Osteoblast (primary cell): ENCODE data around the gene SAMD9. TPM values are rescaled to one million over a fixed set of nuclear protein-coding genes. Genes with fewer than 3 reads are reported as not detected.
"Not testable (repeated sequence)": the region's sequence is repeated elsewhere in the genome, so short reads cannot be mapped to it uniquely, and the experiment has no call there.

Experiments used
- DNase-seq: peaks from one replicate; pipeline ENCODE4 v3.0.0; 2011; ENCODE audit warnings: low spot score, mixed read lengths; ENCODE audit not compliant: insufficient read length; ENCODE audit errors: missing footprints
- H2AFZ ChIP-seq: 2 replicates; pipeline ENCODE4 v1.6.0; 2011; ENCODE audit warnings: mild to moderate bottlenecking, low read length
- H3K27ac ChIP-seq: 2 replicates; pipeline ENCODE4 v1.5.1; 2011; ENCODE audit warnings: mild to moderate bottlenecking, low read depth, low read length, moderate library complexity
- H3K27me3 ChIP-seq: 2 replicates; pipeline ENCODE4 v1.6.0; 2012; ENCODE audit warnings: mild to moderate bottlenecking, control low read depth, inconsistent platforms, low read length, moderate library complexity; ENCODE audit not compliant: insufficient read depth
- H3K36me3 ChIP-seq: 2 replicates; pipeline ENCODE4 v1.5.1; 2011; ENCODE audit warnings: mild to moderate bottlenecking, low read length, control low read depth, moderate library complexity; ENCODE audit not compliant: insufficient read depth
- H3K4me1 ChIP-seq: 2 replicates; pipeline ENCODE4 v1.5.1; 2011; ENCODE audit warnings: mild to moderate bottlenecking, low read length, control low read depth, moderate library complexity; ENCODE audit not compliant: insufficient read depth
- H3K4me2 ChIP-seq: 2 replicates; pipeline ENCODE4 v1.6.0; 2011; ENCODE audit warnings: mild to moderate bottlenecking, low read length; ENCODE audit not compliant: insufficient read depth
- H3K4me3 ChIP-seq: fragments of 200-600 bp; sonication (generic); 3 replicates; pipeline ENCODE4 v1.5.1; 2012; ENCODE audit warnings: mild to moderate bottlenecking, low read length, inconsistent platforms; ENCODE audit not compliant: insufficient read depth
- H3K79me2 ChIP-seq: 2 replicates; pipeline ENCODE4 v1.6.0; 2012; ENCODE audit warnings: mild to moderate bottlenecking, low read length, control low read depth, inconsistent platforms; ENCODE audit not compliant: insufficient read depth
- H3K9me3 ChIP-seq: 2 replicates; pipeline ENCODE4 v1.5.1; 2011; ENCODE audit warnings: low read depth, low read length, control low read depth
- H4K20me1 ChIP-seq: 2 replicates; pipeline ENCODE4 v1.6.0; 2012; ENCODE audit warnings: mild to moderate bottlenecking, low read length, control low read depth; ENCODE audit not compliant: insufficient read depth
- total RNA-seq: library from RNA; depleted of rRNA; stranded (reverse); fragments of >200 nt; gene quantifications from 2 replicates; pipeline ENCODE4 v1.2.3, GENCODE V29; 2012
- TF ChIP-seq, protein P1 (sequence below): IDR thresholded peaks from 2 replicates; pipeline ENCODE4 v1.5.1; 2011; ENCODE audit warnings: mild to moderate bottlenecking, low read depth, low read length, moderate library complexity; ENCODE audit errors: extremely low read depth

Gene SAMD9
- total RNA-seq, 1 donor = 29.3 TPM

- Histone ChIP-seq H3K4me3 (no peak overlapping the region), H3K4me1 (no peaks in the 10 kb centered on the region), H4K20me1 (no peaks in the 10 kb centered on the region), H3K79me2 (no peaks in the 10 kb centered on the region), H3K36me3 (peaks cover 10% of the 10 kb centered on the region), H3K9me3 (no peaks in the 10 kb centered on the region), H3K27me3 (no peaks in the 10 kb centered on the region), H3K4me2 (no peak overlapping the region), H3K27ac (no peak overlapping the region), H2AFZ (no peak overlapping the region)
- DNase-seq = no peak
- TF ChIP-seq, protein P1, sequence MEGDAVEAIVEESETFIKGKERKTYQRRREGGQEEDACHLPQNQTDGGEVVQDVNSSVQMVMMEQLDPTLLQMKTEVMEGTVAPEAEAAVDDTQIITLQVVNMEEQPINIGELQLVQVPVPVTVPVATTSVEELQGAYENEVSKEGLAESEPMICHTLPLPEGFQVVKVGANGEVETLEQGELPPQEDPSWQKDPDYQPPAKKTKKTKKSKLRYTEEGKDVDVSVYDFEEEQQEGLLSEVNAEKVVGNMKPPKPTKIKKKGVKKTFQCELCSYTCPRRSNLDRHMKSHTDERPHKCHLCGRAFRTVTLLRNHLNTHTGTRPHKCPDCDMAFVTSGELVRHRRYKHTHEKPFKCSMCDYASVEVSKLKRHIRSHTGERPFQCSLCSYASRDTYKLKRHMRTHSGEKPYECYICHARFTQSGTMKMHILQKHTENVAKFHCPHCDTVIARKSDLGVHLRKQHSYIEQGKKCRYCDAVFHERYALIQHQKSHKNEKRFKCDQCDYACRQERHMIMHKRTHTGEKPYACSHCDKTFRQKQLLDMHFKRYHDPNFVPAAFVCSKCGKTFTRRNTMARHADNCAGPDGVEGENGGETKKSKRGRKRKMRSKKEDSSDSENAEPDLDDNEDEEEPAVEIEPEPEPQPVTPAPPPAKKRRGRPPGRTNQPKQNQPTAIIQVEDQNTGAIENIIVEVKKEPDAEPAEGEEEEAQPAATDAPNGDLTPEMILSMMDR = no peak
Measured at GRCh38 chr7:93138576-93138975, 20.8 kb upstream of the SAMD9 start.

DNA sequence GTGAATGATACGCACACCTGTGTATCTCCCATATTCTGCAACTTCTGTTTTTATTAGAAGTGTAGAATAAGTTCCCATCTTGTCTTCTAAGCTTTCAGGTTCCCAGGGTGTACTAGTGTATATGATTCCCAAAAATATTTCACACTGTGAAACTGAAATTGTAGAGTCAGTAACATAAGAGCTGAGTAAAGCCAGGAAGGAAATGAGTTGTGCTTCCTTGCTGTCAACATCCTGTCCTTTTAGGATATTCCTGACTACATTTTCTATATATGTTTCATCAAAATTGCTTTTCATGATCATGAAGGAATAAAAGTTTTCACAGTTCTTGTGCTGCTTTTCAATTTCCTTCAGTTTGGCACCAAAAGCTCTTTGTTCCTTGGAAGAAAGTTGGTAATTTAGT, 15.2 kb upstream of the SAMD9 start:
- Histone ChIP-seq H3K9me3 (no peaks in the 10 kb centered on the region), H4K20me1 (no peaks in the 10 kb centered on the region), H3K27ac (no peak overlapping the region), H3K4me3 (no peak overlapping the region), H3K4me2 (no peak overlapping the region), H3K27me3 (no peaks in the 10 kb centered on the region), H2AFZ (no peak overlapping the region), H3K4me1 (no peaks in the 10 kb centered on the region), H3K79me2 (no peaks in the 10 kb centered on the region), H3K36me3 (peaks cover 6% of the 10 kb centered on the region)
- TF ChIP-seq, protein P1 = no peak
- DNase-seq = no peak

- no peaks in the 10 kb centered on the region for H3K27me3 ChIP-seq
- DNase-seq = no peak
- H3K4me3 ChIP-seq = no peak overlapping the region
- H4K20me1 ChIP-seq = no peaks in the 10 kb centered on the region
- peaks cover under 1% of the 10 kb centered on the region for H3K9me3 ChIP-seq
- no peaks in the 10 kb centered on the region for H3K4me1 ChIP-seq
- no peaks in the 10 kb centered on the region for H3K79me2 ChIP-seq
- H3K36me3 ChIP-seq = peaks cover 6% of the 10 kb centered on the region
- TF ChIP-seq, protein P1 = no peak
- no peak overlapping the region for H2AFZ ChIP-seq
- no peak overlapping the region for H3K27ac ChIP-seq
- H3K4me2 ChIP-seq = no peak overlapping the region
Measured at GRCh38 chr7:93132216-93132615, 14.4 kb upstream of the SAMD9 start.

GRCh38 chr7:93126954-93127353, 9.2 kb upstream of the SAMD9 start:
- H3K27me3 ChIP-seq, H3K4me2 ChIP-seq, H2AFZ ChIP-seq, H3K4me1 ChIP-seq, H3K36me3 ChIP-seq, H3K4me3 ChIP-seq, H3K79me2 ChIP-seq, DNase-seq, H3K27ac ChIP-seq, H3K9me3 ChIP-seq, H4K20me1 ChIP-seq: not testable (repeated sequence)

DNA sequence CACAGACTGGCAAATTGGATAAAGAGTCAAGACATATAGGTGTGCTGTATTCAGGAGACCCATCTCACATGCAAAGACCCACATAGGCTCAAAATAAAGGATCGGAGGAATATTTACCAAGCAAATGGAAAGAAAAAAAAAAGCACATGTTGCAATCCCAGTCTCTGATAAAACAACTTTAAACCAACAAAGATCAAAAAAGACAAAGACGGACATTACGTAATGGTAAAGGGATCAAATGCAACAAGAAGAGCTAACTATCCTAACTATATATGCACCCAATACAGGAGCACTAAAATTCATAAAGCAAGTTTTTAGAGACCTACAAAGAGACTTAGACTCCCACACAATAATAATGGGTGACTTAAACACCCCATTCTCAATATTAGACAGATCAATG, 5.8 kb upstream of the SAMD9 start:
- not testable (repeated sequence) for H3K36me3 ChIP-seq, H2AFZ ChIP-seq, H3K9me3 ChIP-seq, H3K4me3 ChIP-seq, DNase-seq, H3K4me2 ChIP-seq, H3K4me1 ChIP-seq, H4K20me1 ChIP-seq, H3K79me2 ChIP-seq, H3K27me3 ChIP-seq, H3K27ac ChIP-seq
